GM23248 (cell line): ENCODE measurements around the gene UBE2L3. TPM values are rescaled to one million over a fixed set of nuclear protein-coding genes. Genes with fewer than 3 reads are reported as not detected.
A peak's percentile ranks its signal among the peaks of the same experiment; 100 is the strongest.
"Not testable (repeated sequence)": the region's sequence is repeated elsewhere in the genome, so short reads cannot be mapped to it uniquely, and the experiment has no call there.

ENCODE experiments used
- DNase-seq: peaks from one replicate; pipeline ENCODE4 v3.0.0-alpha.2; 2015
- H2AFZ ChIP-seq: fragments of 200-600 bp; sonication (generic); 2 replicates; pipeline ENCODE4 v1.6.1; 2016; ENCODE audit warnings: antibody characterized with exemption
- H3F3A ChIP-seq: fragments of 200-600 bp; sonication (generic); 2 replicates; pipeline ENCODE4 v1.6.1; 2016; ENCODE audit warnings: mild to moderate bottlenecking, antibody characterized with exemption, mixed run types; ENCODE audit not compliant: insufficient read depth
- H3K27ac ChIP-seq: fragments of 200-600 bp; sonication (generic); 2 replicates; pipeline ENCODE4 v1.5.1; 2016; ENCODE audit warnings: mild to moderate bottlenecking
- H3K27me3 ChIP-seq: fragments of 200-600 bp; sonication (generic); replicated peaks from 2 replicates; pipeline ENCODE4 v1.6.1; 2016; ENCODE audit warnings: mild to moderate bottlenecking; ENCODE audit not compliant: insufficient read depth
- H3K36me3 ChIP-seq: fragments of 200-600 bp; sonication (generic); 2 replicates; pipeline ENCODE4 v1.6.1; 2016; ENCODE audit warnings: low read depth, mild to moderate bottlenecking
- H3K4me1 ChIP-seq: fragments of 200-600 bp; sonication (generic); 2 replicates; pipeline ENCODE4 v1.6.1; 2016; ENCODE audit warnings: mild to moderate bottlenecking; ENCODE audit not compliant: insufficient read depth
- H3K4me2 ChIP-seq: fragments of 200-600 bp; sonication (generic); one replicate; pipeline ENCODE4 v1.6.1; 2016; ENCODE audit warnings: mild to moderate bottlenecking; ENCODE audit not compliant: unreplicated experiment
- H3K4me3 ChIP-seq: fragments of 200-600 bp; sonication (generic); 2 replicates; pipeline ENCODE4 v1.5.1; 2016; ENCODE audit warnings: mild to moderate bottlenecking
- H3K79me2 ChIP-seq: fragments of 200-600 bp; sonication (generic); 2 replicates; pipeline ENCODE4 v1.6.1; 2016; ENCODE audit warnings: mild to moderate bottlenecking; ENCODE audit not compliant: insufficient read depth
- H3K9ac ChIP-seq: fragments of 200-600 bp; sonication (generic); 2 replicates; pipeline ENCODE4 v1.6.1; 2016; ENCODE audit warnings: mild to moderate bottlenecking
- H3K9me2 ChIP-seq: fragments of 200-600 bp; sonication (generic); 2 replicates; pipeline ENCODE4 v1.6.1; 2016; ENCODE audit warnings: mixed run types, mild to moderate bottlenecking, moderate library complexity; ENCODE audit not compliant: insufficient read depth
- H3K9me3 ChIP-seq: fragments of 200-600 bp; sonication (generic); one replicate; pipeline ENCODE4 v1.6.1; 2017; ENCODE audit warnings: low read depth
- H4K20me1 ChIP-seq: fragments of 200-600 bp; sonication (generic); 2 replicates; pipeline ENCODE4 v1.6.0; 2016; ENCODE audit not compliant: insufficient read depth
- EZH2 ChIP-seq: fragments of 200-600 bp; sonication (generic); IDR thresholded peaks from 2 replicates; pipeline ENCODE4 v1.6.1; 2018; ENCODE audit warnings: antibody characterized with exemption, mild to moderate bottlenecking; ENCODE audit not compliant: insufficient read depth, poor library complexity, severe bottlenecking
- EZH2phosphoT487 ChIP-seq: fragments of 200-600 bp; sonication (generic); IDR thresholded peaks from 2 replicates; pipeline ENCODE4 v1.6.1; 2018; ENCODE audit warnings: antibody characterized with exemption, moderate library complexity, mild to moderate bottlenecking, low read depth; ENCODE audit not compliant: insufficient read depth
- WGBS, 2 experiments: methylation state at CpG; one replicate each; pipeline ENCODE4 v1.1.6; 2015 to 2017; ENCODE audit warnings: low lambda C conversion rate in 2 of 2, low coverage in 1 of 2; ENCODE audit errors: missing lambda C conversion rate in 2 of 2; 5-methylcytosine and 5-hydroxymethylcytosine counted together
- in situ Hi-C: fragments of 300-500 bp; cut with MboI; formaldehyde crosslinking; loops from 2 replicates; pipeline ENCODE4 v1.15.0; 2020
- polyA plus RNA-seq: library from polyadenylated mRNA; unstranded; fragments of >200 nt; fragmentation: Nextera tagmentation; extraction: Ambion mirVana; gene quantifications from 2 replicates; pipeline ENCODE4 v1.2.1, GENCODE V29; 2016
- total RNA-seq: library from RNA; depleted of rRNA; stranded (reverse); fragments of >200 nt; shearing (Covaris generic); gene quantifications from 2 replicates; pipeline ENCODE4 v1.2.3, GENCODE V29; 2014

Gene UBE2L3
- total and polyA plus RNA-seq, 2 experiments from 2014 or later, result 57.2 to 115 TPM

- H4K20me1 ChIP-seq, result no peaks in the 10 kb centered on the region
- no peaks in the 10 kb centered on the region for H3K9me3 ChIP-seq
- DNase-seq, result peak; percentile 84
- TF ChIP-seq EZH2phosphoT487 (no peak), EZH2 (no peak)
- in situ Hi-C loops, result loop anchor here (25.0 kb wide), 1 partner anchor 181 kb away; the partner anchor contains the start of gene TMEM191C
- H3K27me3 ChIP-seq, result no peaks in the 10 kb centered on the region
- peak overlapping the region; percentile 57 for H3K27ac ChIP-seq
- H3K9me2 ChIP-seq, result no peaks in the 10 kb centered on the region
- H2AFZ ChIP-seq, result peak overlapping the region; percentile 86
- peak overlapping the region; percentile 84 for H3K9ac ChIP-seq
- H3K79me2 ChIP-seq, result peaks cover 5% of the 10 kb centered on the region; the same call in 1 of the 2 replicates
- 2 to 5% methylated on average over 41 to 44 of the region's 56 CpGs for WGBS, 2 experiments
- no peaks in the 10 kb centered on the region for H3K4me1 ChIP-seq
- H3K4me3 ChIP-seq, result peak overlapping the region; percentile 76
- H3K36me3 ChIP-seq, result no peaks in the 10 kb centered on the region
- peak overlapping the region; percentile 74 for H3K4me2 ChIP-seq
- H3F3A ChIP-seq, result no peaks in the 10 kb centered on the region
Measured at GRCh38 chr22:21642584-21643448, 75.3 kb downstream of the UBE2L3 start.

GRCh38 chr22:21643533-21644357 is 76.2 kb downstream of the UBE2L3 start:
- no peaks in the 10 kb centered on the region for H3K9me3 ChIP-seq
- no peak overlapping the region for H3K27ac ChIP-seq
- H3K4me3 ChIP-seq, result peak overlapping the region; percentile 76
- no peaks in the 10 kb centered on the region for H3K27me3 ChIP-seq
- 93 to 94% methylated on average over 19 to 22 of the region's 22 CpGs for WGBS, 2 experiments
- peaks cover 5% of the 10 kb centered on the region; the same call in 1 of the 2 replicates for H3K79me2 ChIP-seq
- no peaks in the 10 kb centered on the region for H3K4me1 ChIP-seq
- H3K9ac ChIP-seq, result peak overlapping the region; percentile 84; the same call in 1 of the 2 replicates
- H4K20me1 ChIP-seq, result no peaks in the 10 kb centered on the region
- H2AFZ ChIP-seq, result no peak overlapping the region
- in situ Hi-C loops, result loop anchor here (25.0 kb wide), 1 partner anchor 181 kb away; the partner anchor contains the start of gene TMEM191C
- no peak for DNase-seq
- no peaks in the 10 kb centered on the region for H3F3A ChIP-seq
- no peak for TF ChIP-seq EZH2phosphoT487
- no peak for TF ChIP-seq EZH2
- peak overlapping the region; percentile 74 for H3K4me2 ChIP-seq
- H3K36me3 ChIP-seq, result no peaks in the 10 kb centered on the region
- H3K9me2 ChIP-seq, result no peaks in the 10 kb centered on the region

GRCh38 chr22:21645513-21645912 is 78.0 kb downstream of the UBE2L3 start:
- not testable (repeated sequence) for H3K4me1 ChIP-seq, H3K27me3 ChIP-seq, H3K4me2 ChIP-seq, H3K9me3 ChIP-seq, H4K20me1 ChIP-seq, H3K9me2 ChIP-seq, H2AFZ ChIP-seq, H3K9ac ChIP-seq, H3K4me3 ChIP-seq, DNase-seq, H3K79me2 ChIP-seq, H3K27ac ChIP-seq, H3K36me3 ChIP-seq, H3F3A ChIP-seq
- 92 to 93% methylated on average over 6 of the region's 6 CpGs for whole genome bisulfite sequencing, 2 experiments
- in situ Hi-C loops, result loop anchor here (25.0 kb wide), 1 partner anchor 183 kb away; the partner anchor contains the start of gene TMEM191C
